GM19468 (cell line): ENCODE results near the gene WNT11.
"Not testable (repeated sequence)": the region's sequence is repeated elsewhere in the genome, so short reads cannot be mapped to it uniquely, and the experiment has no call there.

Source experiments
- ATAC-seq: cut with Tn5 transposase; IDR thresholded peaks from one replicate; pipeline ENCODE4 v1.9.1; 2021; ENCODE audit warnings: mild to moderate bottlenecking, moderate library complexity, moderate number of reproducible peaks; ENCODE audit not compliant: unreplicated experiment; ENCODE audit errors: extremely low read depth

Gene WNT11

DNA sequence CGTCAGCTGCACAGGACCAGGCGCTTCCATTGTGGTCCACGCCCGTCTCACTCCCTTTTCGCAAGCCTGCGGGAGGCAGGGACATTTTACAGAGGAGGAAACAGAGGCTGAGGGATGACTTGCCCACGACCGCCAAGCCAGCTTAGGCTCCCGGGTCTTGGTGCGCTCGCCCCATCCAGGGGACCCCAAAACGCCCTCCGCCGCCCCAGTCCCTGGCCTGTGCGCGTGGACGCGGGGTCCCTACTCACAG lies 300 bp downstream of the WNT11 start:
- no peak for ATAC-seq

DNA sequence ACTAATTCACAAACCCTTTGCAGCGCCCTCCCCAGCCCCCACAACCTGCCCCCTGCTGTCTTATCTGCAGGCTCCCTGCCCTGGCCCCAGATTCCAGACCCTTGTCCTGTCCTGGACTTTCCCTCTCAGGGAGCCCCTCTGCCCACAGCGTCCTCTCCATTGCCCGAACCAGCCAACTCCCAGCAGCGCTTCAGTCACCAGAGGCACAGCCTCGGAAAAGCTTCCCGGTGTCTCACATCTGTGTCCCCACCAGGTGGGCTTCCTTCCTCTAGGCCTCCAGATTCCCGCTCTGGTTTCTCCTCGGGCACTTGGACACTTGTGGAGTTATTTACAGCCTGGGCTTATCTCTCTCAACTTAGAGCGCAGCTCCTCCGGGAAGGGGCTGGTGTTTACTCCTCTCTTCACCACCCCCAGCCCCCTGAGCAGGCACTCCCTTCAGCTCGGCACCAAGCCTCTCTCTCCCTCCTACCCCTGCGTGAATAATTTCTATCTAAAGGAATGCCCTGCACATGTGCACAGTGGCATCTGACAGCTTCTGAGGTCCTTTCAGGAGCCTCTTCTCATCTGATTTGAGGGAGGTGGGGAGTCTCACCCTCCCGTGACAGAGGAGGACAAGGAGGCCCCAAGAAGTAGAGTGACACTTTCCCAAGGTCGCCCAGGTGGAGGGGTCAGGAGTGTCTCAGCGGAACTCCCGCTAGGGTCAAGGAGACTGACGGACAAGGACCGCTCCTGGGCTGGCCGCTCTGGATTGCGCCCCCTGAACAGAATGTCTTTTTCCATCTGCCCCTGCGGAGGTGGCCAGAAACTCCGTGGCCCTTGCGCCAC lies 838 bp downstream of the WNT11 start:
- no peak for ATAC-seq

DNA sequence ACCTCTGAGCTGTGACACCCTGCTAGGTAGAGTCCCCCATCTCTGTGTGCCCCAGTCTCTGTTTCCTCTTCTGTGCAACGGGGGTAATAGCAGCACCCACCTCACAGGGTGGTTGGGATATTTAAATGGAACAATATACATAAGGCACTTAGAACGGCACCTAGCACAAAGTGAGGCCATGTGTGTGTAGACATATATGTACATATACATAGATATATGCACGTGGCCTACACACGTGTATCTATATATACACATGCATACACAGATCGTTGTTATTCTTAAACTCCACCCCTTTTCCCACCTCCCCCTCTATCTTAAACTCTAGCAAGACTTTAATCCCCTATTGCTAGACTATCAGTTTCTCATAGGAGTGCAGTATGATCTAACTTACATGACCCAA lies 2.4 kb downstream of the WNT11 start:
- ATAC-seq, result no peak

DNA sequence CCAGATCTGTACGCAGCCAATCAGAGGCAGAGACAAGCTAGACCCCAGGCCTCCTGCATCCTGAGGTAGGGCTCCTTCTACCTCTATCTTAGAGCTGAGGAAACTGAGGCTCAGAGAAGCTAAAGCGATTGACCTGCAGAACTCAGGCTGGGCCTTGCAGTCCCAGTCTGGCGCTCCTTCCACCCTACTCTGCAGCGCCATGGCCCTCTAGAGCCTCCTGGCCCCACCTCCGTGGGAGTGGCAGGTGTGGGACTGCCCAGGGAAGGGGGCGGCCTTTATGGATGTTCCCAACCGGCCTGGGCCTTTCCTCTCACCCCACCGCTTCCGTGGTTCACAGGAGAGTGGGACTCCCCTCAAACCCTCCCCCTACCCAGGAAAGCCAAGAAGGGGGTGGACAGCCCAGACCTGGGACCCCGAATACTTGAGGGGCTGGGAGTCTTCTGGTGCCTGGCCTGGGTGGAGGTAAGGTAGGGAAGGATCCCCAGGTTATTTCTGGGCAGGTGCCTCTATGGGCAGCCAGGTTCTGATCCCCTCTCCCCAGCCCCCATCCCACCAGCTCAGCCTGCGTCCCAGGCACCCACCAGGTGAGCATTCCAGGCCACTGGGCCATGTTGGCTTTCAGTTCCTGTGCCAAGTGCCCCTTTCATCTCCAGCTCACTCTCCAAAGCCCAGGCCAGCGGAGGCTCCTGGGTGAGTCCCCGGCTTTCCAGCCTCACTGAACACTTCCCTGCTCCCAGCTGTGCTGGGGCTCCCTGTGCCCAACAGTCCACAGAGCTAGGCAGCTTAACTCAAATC lies 3.0 kb downstream of the WNT11 start:
- ATAC-seq, result no peak

DNA sequence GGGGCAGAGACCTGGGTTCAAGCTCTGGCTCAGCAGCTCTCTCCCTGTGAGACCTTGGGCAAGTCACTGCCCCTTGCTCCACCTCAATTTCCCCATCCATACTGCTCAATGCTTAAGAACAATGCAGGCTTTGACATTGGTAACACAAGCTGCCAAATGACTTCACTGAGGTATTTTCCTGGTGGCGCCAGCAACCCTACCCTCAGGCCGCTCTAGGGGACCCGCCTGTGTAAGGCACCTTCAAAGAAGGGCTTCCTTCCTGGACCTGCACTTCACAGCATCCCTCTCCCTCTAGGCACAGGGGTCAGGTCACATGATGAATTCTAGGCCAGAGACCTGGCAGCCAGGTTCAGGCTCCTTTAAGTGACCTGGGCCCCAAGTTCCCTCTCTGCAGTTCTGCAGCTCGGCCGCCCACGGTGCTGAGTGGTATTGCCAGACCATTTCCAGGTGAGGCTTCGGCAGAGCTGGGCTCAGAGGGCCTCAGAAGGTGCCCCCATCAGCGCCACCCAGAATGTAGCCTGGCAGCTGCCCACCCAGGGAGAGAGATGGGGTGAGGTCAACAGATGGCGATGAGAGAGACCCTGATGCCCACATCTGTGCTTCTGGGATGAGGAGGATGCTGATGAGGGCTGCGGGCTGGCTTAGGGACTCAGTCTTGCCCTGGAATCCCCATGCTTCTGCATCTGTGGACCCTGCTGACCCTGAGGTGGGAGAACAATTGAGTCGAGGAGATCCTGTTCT lies 4.5 kb downstream of the WNT11 start:
- no peak for ATAC-seq

DNA sequence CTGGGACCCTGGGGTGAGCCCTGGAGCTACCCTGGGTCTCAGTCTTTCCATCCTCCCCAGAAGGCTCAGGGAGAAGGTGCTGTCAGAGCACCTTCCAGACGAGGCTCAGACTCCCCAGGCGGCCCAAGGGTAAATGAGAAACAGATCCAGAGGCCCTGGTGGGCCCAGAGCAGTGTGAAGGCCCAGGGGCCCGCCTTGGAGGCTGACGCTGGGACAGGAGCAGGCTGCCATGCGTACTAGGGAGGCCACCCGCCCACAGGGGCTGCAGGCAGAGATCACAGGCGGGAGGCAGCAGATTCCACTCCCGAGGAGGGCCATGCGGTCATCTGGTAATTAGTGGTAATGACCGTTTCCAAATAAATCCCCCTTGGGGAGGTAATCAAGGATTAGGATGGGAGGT lies 5.2 kb downstream of the WNT11 start:
- no peak for ATAC-seq

DNA sequence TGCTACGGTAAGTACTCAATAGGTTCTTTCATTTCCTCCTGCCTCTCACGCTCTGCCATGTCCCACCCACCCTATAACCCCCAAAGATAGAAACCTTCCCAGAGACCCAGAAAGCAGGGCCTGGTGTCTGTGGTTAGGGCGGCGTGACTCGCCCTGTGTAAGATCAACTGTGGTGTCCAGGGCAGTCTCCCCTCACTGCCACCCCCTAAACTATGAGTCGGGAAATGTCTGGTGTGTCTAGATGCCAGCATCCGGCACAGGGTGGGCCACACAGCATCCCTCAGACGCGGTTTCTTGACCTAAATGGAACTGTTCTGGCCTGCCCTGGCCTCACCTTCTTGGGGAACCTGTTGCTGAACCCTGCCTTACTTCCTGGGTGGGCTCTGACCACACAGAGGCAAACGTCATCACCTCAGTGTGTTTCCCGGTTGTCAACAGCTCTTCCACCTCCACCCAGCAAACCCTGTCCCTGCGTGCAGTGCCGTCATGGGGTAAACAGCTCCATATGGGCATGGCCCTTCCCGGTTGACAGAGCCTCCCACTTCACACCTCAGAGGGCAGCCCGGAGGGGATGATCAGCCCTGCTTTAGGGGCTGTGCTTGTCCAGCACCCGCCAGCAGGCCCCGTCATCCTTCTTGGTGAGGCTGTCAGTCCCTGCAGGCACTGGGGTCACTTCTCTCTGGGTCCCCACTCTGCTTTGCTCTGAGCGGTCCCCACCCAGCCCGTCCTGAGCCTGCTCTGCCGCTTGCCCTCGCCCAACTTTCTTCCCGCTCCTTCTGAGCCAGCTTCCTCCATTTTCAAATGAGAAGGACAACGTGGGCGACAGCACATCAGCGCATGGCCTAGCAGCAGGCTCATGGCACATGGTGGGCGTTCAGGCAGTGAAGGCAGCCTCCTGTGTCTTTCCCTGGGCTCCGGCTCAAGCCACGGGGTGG lies 6.0 kb downstream of the WNT11 start:
- no peak for ATAC-seq

DNA sequence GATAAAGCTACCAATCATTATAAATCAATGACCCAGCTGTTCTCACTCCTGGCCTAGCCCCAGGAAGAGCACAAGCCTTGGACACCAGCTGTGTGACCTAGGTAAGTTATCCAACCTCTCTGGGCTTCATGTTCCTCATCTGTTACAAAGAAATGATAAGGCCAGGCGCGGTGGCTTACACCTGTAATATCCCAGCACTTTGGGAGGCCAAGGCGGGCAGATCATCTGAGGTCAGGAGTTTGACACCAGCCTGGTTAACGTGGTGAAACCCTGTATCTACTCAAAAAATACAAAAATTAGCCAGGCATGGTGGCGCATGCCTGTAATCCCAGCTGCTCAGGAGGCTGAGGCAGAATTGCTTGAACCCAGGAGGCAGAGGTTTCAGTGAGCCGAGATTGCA lies 7.6 kb downstream of the WNT11 start:
- not testable (repeated sequence) for ATAC-seq

DNA sequence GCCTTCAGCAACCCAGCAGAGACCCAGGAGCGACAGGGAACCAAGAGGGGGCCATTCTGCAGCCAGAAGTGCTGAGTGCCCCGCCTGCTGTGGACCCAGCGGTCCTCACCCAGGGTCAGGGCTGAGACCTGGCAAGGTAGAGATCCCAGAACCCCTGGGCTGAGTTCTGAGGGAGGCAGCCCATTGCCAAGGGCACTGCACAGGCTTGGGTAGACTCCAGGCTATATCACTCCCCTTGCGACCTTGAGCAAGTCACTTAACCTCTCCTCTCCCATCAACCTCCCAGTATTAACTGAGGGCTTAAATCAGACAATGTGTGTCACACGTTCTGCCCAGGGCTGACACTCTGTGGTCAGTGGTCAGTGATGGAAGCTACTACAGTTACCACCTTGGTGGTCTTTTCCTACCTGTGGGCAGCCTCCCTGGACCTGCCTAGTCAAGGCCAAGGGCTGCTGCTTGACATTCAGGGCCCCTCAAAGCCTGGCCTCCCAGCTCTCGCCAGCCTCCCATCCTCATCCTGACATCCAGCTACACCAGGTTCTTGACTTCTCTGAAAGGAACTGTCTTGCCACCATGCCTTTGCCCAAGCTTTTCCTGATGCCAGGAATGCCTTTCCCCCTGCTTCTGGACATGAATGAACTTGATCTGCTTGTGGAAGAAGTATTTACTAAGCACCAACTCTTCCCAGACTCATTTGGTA lies 8.2 kb downstream of the WNT11 start:
- ATAC-seq, result no peak

DNA sequence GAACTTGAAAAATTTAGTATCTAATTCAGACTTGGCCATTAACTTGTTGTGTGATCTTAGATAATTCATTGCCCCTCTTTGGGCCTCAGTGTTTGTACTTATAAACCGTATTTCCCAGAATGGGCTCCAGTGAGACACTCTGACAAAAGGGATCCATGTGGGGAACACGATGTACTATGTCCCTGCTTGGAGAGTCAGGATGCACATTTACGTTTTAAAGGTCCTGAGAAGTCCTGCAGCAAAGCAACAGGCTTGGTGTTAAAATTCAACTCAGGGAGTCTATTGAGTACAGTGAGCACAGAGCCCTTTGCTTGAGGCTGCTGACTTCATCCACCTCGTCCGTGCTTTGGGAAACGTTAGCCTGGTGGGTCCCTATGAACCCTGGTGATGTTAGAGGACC lies 9.0 kb downstream of the WNT11 start:
- no peak for ATAC-seq

DNA sequence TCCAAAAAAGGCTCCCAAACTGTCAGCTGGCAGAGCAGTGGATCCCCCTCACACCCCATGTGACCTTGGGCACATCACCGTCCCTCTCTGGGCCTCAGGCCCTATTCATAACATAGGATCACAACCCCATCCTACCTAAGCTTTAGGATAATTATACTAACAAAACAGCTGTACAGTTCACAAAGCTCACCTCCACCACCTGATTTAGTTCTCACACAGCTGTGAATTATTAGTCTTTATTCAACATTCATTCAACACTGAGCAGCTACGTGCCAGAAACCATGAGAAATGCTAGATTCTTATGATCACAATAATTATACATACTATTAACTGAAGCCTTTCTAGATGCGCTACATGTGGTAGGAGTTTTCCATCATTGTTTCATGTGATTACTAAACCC lies 9.5 kb downstream of the WNT11 start:
- no peak for ATAC-seq

DNA sequence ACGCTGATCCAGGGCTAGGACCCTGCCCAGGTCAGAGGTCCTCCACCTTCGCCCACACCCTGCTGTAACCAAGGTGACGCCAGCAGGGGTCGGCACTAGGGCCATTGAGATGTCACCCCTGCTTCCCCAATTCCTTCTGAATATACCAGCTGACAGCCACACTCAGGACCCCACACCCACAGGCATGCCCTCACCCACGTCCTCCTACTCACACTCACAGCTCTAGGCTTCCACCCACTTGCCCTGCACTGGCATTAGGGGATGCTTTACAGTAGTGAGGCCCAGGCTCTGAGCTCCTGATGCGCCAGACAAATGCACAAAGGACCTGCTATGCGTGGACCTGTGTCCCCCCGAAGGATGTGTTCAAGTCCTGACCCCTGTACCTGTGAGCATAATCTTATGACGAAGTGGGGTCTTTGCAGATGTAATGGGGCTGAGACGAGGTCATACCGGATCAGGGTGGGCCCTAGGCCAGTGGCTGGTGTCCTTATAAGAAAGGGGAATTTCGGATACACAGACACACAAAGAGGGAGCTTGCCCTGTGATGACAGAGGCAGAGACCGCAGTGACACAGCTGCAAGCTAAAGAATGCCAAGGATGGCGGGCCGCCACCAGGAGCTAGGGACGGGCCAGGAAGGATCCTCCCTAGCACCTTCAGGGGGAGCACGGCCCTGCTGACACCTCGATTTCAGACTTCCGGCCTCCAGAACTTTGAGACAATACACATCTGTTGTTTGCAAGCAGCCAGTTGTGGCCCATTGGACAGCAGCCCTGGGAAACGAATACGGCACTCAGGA lies 11.2 kb downstream of the WNT11 start:
- no peak for ATAC-seq

DNA sequence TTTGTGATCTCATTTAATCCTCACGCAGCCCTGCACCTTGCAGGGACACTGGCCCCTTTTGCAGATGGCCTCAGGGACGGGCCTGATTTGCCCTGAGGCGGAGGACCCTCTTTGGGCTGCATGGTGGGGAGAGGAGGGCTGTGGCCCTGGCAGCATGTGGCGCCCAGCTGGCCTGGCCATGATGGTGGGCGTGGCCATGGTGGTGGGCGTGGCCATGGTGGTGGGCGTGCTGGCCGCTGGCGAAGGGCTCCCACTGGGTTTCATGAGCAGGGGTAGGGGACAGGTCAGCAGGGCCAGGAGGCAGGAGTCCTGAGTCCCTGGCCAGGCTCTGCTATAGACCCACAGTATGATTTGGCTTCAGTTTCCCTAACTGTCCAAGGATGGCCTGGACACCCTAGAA lies 13.1 kb downstream of the WNT11 start:
- no peak for ATAC-seq

DNA sequence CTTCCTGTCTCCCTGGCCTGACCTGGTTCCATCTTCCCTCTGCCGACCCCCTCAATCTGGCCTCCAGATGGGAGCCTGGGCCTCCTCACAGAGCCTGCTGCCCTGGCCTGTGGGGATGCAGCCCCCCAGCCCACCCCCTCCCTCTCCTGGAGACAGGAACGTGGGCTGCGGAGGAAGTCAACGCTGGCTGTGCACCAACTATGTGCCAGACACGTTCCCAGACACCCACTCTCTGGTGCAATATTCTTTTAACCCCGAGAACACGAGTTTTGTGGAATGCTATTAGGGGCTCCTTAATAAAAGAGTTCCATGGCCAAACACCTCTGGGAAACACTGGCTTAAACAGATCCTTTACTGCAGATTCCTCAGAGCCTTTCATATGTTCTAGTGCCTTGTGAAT lies 15.9 kb downstream of the WNT11 start:
- no peak for ATAC-seq

DNA sequence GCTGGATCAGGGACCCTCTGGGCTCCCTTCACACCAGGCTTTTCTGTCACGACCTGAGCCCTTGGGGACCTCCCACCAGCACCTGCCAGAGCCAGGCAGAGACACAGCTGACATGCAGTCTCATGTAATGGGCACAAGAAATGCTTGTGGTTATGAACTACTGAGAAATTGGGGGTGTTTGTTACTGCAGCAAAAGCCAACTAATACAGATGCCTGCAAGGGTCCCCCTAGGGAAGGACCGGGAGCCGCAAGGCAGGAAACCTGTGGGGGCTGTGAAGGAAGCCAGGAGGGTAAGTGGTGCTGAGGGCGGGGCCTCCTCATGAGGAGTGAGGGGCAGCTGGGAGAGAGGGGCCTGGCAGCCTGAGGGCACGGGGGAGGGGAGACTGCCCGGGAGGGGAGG lies 16.6 kb downstream of the WNT11 start:
- no peak for ATAC-seq

DNA sequence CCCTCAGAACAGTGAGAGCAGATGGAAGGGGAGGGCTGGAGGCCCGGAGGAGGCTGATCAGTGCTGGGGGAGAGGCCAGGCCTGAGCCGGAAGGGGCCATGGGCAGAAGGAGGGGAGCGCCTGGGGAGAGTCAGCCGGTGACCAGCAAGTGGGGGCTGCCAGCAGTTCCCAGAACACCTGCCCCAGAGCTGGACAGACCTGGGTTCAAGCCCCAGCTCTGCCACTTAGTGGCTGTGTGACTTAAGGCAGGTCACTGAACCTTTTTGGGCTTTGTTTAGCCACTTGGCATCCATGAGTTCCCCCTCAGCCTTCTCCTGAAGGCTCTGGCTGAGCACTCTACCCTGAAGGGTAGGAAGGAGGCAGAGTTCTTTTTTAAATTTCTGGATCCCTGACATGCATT lies 17.4 kb downstream of the WNT11 start:
- ATAC-seq, result no peak

DNA sequence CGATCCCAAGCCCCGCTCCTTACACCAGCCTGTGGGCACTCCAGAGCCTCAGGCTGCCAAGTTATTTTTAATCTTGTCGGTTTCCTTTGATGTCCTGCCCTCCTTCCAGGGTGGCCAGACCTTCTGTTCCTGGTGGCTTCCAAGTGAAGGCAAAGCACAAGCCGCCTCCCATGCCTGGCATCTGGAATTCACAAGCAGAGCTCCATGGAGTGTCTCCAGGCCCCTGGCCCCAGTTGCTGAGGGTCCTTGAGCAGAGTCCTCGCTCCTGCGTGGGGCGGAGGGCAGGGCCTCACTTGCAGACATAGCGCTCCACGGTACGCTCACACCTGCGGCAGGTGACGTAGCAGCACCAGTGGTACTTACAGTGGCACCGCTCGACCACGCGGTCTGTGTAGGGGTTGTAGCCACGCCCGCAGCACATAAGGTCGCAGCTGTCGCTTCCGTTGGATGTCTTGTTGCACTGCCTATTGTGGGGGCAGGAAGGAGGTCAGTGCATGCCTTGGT lies 19.5 kb downstream of the WNT11 start:
- ATAC-seq, result no peak

DNA sequence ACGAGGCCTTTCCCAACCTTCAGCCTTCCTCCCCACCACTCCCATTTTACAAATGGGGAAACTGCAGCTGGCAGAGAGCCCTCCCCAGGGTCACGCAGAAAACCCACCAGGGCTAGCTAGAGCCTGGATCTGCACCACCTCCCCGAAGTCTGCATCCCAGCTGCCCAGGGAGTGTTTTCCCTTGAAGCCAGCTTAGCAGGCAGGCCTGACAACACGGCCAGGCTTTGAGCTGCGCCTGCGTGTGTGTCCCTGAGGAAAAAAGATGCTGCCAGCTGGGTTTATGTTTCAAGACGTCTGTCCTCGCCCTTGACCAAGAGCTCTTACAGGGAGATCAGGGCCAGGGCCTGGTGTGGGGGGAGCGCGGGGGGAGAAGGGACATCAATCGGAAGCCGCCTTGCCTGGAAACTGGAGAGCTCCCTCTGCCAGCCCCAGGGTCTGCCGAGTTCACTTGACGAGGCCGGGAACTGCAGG lies 20.3 kb downstream of the WNT11 start:
- ATAC-seq, result no peak

DNA sequence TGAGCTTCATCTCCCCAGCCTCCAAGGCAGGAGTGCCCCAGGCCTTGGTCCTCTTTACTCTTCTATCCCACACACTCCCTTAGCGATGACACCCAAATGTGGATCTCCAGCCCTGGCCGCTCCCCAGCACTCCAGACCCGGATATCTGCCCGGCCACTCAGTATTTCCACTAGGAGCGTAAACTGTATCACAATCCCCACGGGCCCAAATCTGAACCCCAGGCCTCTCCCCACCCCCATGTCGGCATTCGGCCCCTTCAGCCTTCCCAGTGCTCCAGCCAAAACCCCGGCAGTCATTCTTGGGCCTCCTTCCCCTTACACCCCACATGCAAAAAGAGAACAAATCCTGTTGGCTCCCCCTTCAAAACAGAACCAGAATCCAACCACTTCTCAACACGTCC lies 20.8 kb downstream of the WNT11 start:
- ATAC-seq, result no peak
